HepG2 (cell line): ENCODE measurements around the gene POMP. TPM values are rescaled to one million over a fixed set of nuclear protein-coding genes. Genes with fewer than 3 reads are reported as not detected.

Experiments
- HDAC1 ChIP-seq: sonication (generic); formaldehyde crosslinking; IDR thresholded peaks from 2 replicates; pipeline ENCODE4 v1.5.1; 2020; ENCODE audit warnings: mild to moderate bottlenecking, missing genetic modification reagents
- MED8 ChIP-seq: sonication (generic); formaldehyde crosslinking; IDR thresholded peaks from 2 replicates; pipeline ENCODE4 v1.8.1; 2023; ENCODE audit warnings: mild to moderate bottlenecking, missing genetic modification reagents; ENCODE audit not compliant: insufficient replicate concordance
- SALL2 ChIP-seq: sonication (generic); formaldehyde crosslinking; IDR thresholded peaks from 2 replicates; pipeline ENCODE4 v1.8.1; 2023; ENCODE audit warnings: mild to moderate bottlenecking, missing genetic modification reagents, inconsistent platforms
- SMAD9 ChIP-seq: sonication (generic); formaldehyde crosslinking; IDR thresholded peaks from 2 replicates; pipeline ENCODE4 v1.5.1; 2020; ENCODE audit warnings: mild to moderate bottlenecking, missing genetic modification reagents
- polyA plus RNA-seq, 8 experiments: library from polyadenylated mRNA; depleted of rRNA in 3 of 8; stranded (reverse) in 7 of 8; unstranded in 1 of 8; fragments of >200 nt; fragmentation: Illumina TruSeq in 4 of 8; extraction: Trizol in 4 of 8; gene quantifications; 2 replicates each; pipeline versions ENCODE4 v1.2.1 to v1.2.3, GENCODE V29; 2011 to 2016; ENCODE audit warnings: low read depth in 4 of 8, missing spikeins in 1 of 8, mixed read lengths in 1 of 8; ENCODE audit not compliant: insufficient read depth in 1 of 8
- total RNA-seq, 5 experiments: library from RNA; depleted of rRNA; stranded (reverse); fragments of >200 nt; fragmentation: Illumina TruSeq; extraction: Trizol; gene quantifications; 2 replicates each; pipeline ENCODE4 v1.2.3, GENCODE V29; 2016; ENCODE audit warnings: low read depth in 1 of 5
- TF ChIP-seq, protein P1 (sequence below): sonication (generic); formaldehyde crosslinking; IDR thresholded peaks from one replicate; pipeline ENCODE4 v1.5.1; 2020; ENCODE audit warnings: mild to moderate bottlenecking, missing genetic modification reagents; ENCODE audit errors: not compliant biosample characterization

Gene POMP
- total and polyA plus RNA-seq, 2 of the 13 experiments (the other 11 are each of a cell fraction or from before 2014, with no cell fraction given): 30.6 to 118 TPM

DNA sequence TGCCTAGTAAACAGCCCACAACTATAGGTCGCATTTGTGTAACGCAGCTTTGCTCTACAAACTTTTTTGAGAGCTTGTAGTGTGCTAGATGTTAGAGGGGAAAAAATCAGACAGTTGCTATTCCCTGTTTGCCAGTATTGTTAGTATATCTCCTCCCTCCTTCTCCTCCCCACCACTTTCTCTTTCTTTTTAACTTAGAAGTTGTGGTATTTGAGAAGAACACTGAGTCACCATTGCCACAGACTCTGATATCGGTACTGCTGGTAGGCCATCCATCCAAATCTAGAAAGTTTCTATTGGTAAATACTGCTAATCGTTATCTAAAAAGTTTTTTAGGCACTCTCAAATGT, 666 bp downstream of the POMP start (continued):
- TF ChIP-seq, protein P1, sequence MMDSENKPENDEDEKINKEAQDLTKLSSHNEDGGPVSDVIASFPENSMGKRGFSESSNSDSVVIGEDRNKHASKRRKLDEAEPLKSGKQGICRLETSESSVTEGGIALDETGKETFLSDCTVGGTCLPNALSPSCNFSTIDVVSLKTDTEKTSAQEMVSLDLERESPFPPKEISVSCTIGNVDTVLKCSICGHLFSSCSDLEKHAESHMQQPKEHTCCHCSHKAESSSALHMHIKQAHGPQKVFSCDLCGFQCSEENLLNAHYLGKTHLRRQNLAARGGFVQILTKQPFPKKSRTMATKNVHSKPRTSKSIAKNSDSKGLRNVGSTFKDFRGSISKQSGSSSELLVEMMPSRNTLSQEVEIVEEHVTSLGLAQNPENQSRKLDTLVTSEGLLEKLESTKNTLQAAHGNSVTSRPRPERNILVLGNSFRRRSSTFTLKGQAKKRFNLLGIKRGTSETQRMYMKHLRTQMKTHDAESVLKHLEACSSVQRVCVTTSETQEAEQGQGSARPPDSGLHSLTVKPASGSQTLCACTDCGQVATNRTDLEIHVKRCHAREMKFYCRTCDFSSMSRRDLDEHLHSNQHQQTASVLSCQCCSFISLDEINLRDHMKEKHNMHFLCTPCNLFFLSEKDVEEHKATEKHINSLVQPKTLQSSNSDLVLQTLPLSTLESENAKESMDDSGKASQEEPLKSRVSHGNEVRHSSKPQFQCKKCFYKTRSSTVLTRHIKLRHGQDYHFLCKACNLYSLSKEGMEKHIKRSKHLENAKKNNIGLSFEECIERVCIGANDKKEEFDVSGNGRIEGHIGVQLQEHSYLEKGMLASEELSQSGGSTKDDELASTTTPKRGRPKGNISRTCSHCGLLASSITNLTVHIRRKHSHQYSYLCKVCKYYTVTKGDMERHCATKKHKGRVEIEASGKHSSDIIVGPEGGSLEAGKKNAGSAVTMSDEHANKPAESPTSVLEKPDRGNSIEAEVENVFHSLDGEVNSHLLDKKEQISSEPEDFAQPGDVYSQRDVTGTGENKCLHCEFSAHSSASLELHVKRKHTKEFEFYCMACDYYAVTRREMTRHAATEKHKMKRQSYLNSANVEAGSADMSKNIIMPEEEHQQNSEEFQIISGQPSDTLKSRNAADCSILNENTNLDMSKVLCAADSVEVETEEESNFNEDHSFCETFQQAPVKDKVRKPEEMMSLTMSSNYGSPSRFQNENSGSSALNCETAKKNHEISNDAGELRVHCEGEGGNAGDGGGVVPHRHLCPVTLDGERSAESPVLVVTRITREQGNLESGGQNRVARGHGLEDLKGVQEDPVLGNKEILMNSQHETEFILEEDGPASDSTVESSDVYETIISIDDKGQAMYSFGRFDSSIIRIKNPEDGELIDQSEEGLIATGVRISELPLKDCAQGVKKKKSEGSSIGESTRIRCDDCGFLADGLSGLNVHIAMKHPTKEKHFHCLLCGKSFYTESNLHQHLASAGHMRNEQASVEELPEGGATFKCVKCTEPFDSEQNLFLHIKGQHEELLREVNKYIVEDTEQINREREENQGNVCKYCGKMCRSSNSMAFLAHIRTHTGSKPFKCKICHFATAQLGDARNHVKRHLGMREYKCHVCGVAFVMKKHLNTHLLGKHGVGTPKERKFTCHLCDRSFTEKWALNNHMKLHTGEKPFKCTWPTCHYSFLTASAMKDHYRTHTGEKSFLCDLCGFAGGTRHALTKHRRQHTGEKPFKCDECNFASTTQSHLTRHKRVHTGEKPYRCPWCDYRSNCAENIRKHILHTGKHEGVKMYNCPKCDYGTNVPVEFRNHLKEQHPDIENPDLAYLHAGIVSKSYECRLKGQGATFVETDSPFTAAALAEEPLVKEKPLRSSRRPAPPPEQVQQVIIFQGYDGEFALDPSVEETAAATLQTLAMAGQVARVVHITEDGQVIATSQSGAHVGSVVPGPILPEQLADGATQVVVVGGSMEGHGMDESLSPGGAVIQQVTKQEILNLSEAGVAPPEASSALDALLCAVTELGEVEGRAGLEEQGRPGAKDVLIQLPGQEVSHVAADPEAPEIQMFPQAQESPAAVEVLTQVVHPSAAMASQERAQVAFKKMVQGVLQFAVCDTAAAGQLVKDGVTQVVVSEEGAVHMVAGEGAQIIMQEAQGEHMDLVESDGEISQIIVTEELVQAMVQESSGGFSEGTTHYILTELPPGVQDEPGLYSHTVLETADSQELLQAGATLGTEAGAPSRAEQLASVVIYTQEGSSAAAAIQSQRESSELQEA (CRISPR knock-in tag): no peak
- TF ChIP-seq HDAC1 (CRISPR knock-in tag) (no peak), SALL2 (CRISPR knock-in tag) (no peak), SMAD9 (no peak), MED8 (CRISPR knock-in tag) (no peak)
